ENCODE measurements around the gene NLGN4Y. TPM values are rescaled to one million over a fixed set of nuclear protein-coding genes. Genes with fewer than 3 reads are reported as not detected.
"Not testable (repeated sequence)": the region's sequence is repeated elsewhere in the genome, so short reads cannot be mapped to it uniquely, and the experiment has no call there.

The NLGN4Y gene
- total and polyA plus RNA-seq, 12 donors: 3.7 to 63.3 (median 9.1) TPM; not detected in 7

GRCh38 chrY:14837466-14837865 is 313.1 kb downstream of the NLGN4Y start:
- intact Hi-C loops (cut with DNase I): no loop called here
- H3K27ac ChIP-seq: no peak overlapping the region
- H3K36me3 ChIP-seq (replicated peaks in 1 of 2): no peaks in the 10 kb centered on the region
- no peak for DNase-seq
- no peaks in the 10 kb centered on the region for H3K27me3 ChIP-seq
- H3K9me3 ChIP-seq (replicated peaks in 1 of 3): no peaks in the 10 kb centered on the region
- TF ChIP-seq CTCF (IDR thresholded peaks at IDR 0.05) (no peak), POLR2A (IDR thresholded peaks at IDR 0.05) (no peak)
- H3K4me3 ChIP-seq: no peak overlapping the region
- no peaks in the 10 kb centered on the region for H3K4me1 ChIP-seq (replicated peaks in 1 of 2)
- WGBS, 4 donors: 70 to 83% methylated on average over 3 of the region's 3 CpGs; no CpG with 5 or more reads in 2 of the 4 donors

GRCh38 chrY:14850734-14851133 is 326.4 kb downstream of the NLGN4Y start:
- WGBS, 4 donors: 31 to 44% methylated on average over 1 of the region's 1 CpG; no CpG with 5 or more reads in 2 of the 4 donors
- no peak for TF ChIP-seq CTCF (IDR thresholded peaks at IDR 0.05)
- TF ChIP-seq POLR2A (IDR thresholded peaks at IDR 0.05): no peak
- H3K36me3 ChIP-seq (replicated peaks in 1 of 2): no peaks in the 10 kb centered on the region
- H3K9me3 ChIP-seq (replicated peaks in 1 of 3): no peaks in the 10 kb centered on the region
- H3K4me1 ChIP-seq (replicated peaks in 1 of 2): no peaks in the 10 kb centered on the region
- H3K27me3 ChIP-seq: no peaks in the 10 kb centered on the region
- intact Hi-C loops (cut with DNase I): no loop called here
- DNase-seq: peak in 1 of 7 donors; percentile 14
- no peak overlapping the region for H3K4me3 ChIP-seq
- H3K27ac ChIP-seq: no peak overlapping the region

GRCh38 chrY:14860448-14860847 is 336.1 kb downstream of the NLGN4Y start:
- H3K4me1 ChIP-seq (replicated peaks in 1 of 2): no peaks in the 10 kb centered on the region
- H3K36me3 ChIP-seq (replicated peaks in 1 of 2): no peaks in the 10 kb centered on the region
- no peak overlapping the region for H3K27ac ChIP-seq
- H3K4me3 ChIP-seq: no peak overlapping the region
- H3K9me3 ChIP-seq (replicated peaks in 1 of 3): no peaks in the 10 kb centered on the region
- intact Hi-C loops (cut with DNase I): no loop called here
- H3K27me3 ChIP-seq: no peaks in the 10 kb centered on the region
- no peak for DNase-seq
- no peak for TF ChIP-seq CTCF (IDR thresholded peaks at IDR 0.05)
- no peak for TF ChIP-seq POLR2A (IDR thresholded peaks at IDR 0.05)

- DNase-seq; H3K36me3 ChIP-seq (replicated peaks in 1 of 2); H3K9me3 ChIP-seq (replicated peaks in 1 of 3); H3K4me1 ChIP-seq (replicated peaks in 1 of 2); H3K27me3 ChIP-seq; H3K27ac ChIP-seq; intact Hi-C loops (cut with DNase I); H3K4me3 ChIP-seq: not testable (repeated sequence)
- WGBS, 4 donors: 75 to 88% methylated on average over 6 to 8 of the region's 8 CpGs; no CpG with 5 or more reads in 2 of the 4 donors
Measured at GRCh38 chrY:14861033-14861432, 336.7 kb downstream of the NLGN4Y start.

- no peaks in the 10 kb centered on the region for H3K27me3 ChIP-seq
- H3K36me3 ChIP-seq (replicated peaks in 1 of 2): no peaks in the 10 kb centered on the region
- intact Hi-C loops (cut with DNase I): no loop called here
- H3K9me3 ChIP-seq (replicated peaks in 1 of 3): no peaks in the 10 kb centered on the region
- DNase-seq: no peak
- H3K4me3 ChIP-seq: no peak overlapping the region
- H3K27ac ChIP-seq: no peak overlapping the region
- TF ChIP-seq POLR2A (IDR thresholded peaks at IDR 0.05): no peak
- TF ChIP-seq CTCF (IDR thresholded peaks at IDR 0.05): no peak
- no peaks in the 10 kb centered on the region for H3K4me1 ChIP-seq (replicated peaks in 1 of 2)
- WGBS, 4 donors: 34 to 38% methylated on average over 2 of the region's 2 CpGs; no CpG with 5 or more reads in 2 of the 4 donors
Measured at GRCh38 chrY:14871971-14872370, 347.6 kb downstream of the NLGN4Y start.
